ENCODE measurements around the gene LENG8. TPM values are rescaled to one million over a fixed set of nuclear protein-coding genes. Genes with fewer than 3 reads are reported as not detected.

LENG8 gene
- total RNA-seq, 5 donors from 2014 or later (not counting 1 experiment from before 2014, with no cell fraction given), result 506 to 622 (median 618) TPM

- peaks cover 14 to 30% of the 10 kb centered on the region in 2 donors for H3K27me3 Mint-ChIP-seq
- DNase-seq, result peak in 23 of 35 experiments; percentile 20 to 58 (median 32)
- no peaks in the 10 kb centered on the region for H3K9me3 Mint-ChIP-seq
- Histone ChIP-seq H3K27ac (ENCODE audit: low read length) (no peak overlapping the region), H3K9me3 (no peaks in the 10 kb centered on the region), H3K27me3 (replicated peaks in 1 of 2; ENCODE audit: control insufficient read depth in 2 of 2, extremely low read depth in 1 of 2, insufficient read depth in 2 of 2, low read length in 1 of 2) (peaks cover 2 to 51% of the 10 kb centered on the region in 2 experiments), H3K4me3 (ENCODE audit: control insufficient read depth in 1 of 2, extremely low read depth in 1 of 2, low read length in 1 of 2) (peak overlapping the region in 1 of 2 donors; percentile 31), H3K4me1 (ENCODE audit: control insufficient read depth in 1 of 2, extremely low read depth in 1 of 2, insufficient read depth in 2 of 2, low read length in 2 of 2) (peaks cover 0 to 34% of the 10 kb centered on the region in 2 experiments), H3K36me3 (ENCODE audit: control insufficient read depth in 2 of 2, extremely low read depth in 1 of 2, insufficient read depth in 1 of 2, low read length in 1 of 2) (no peaks in the 10 kb centered on the region)
- H3K36me3 Mint-ChIP-seq, result no peaks in the 10 kb centered on the region
- peak overlapping the region; percentile 9 to 64 (median 41) for H3K4me3 Mint-ChIP-seq
- no peak overlapping the region for H3K27ac Mint-ChIP-seq
- CTCF ChIA-PET, result no interaction called here
- H3K4me1 Mint-ChIP-seq, result peaks cover 19 to 28% (median 19%) of the 10 kb centered on the region in 3 donors
- ATAC-seq (replicated peaks in 1 of 4), result peak; percentile 71 to 91 (median 78)
- 9% methylated on average over 27 of the region's 43 CpGs for WGBS (ENCODE audit: insufficient coverage)
- POLR2A ChIA-PET, result interaction anchor here in 1 of 2 donors (0.6 kb wide), 1 partner anchor 1754 kb away, joined by 5 read pairs; no protein-coding TSS in a partner anchor
Observed at GRCh38 chr19:54430306-54431254, 18.4 kb upstream of the LENG8 start.

GRCh38 chr19:54431255-54431838 lies 17.7 kb upstream of the LENG8 start:
- H3K4me3 Mint-ChIP-seq, result peak overlapping the region in 1 of 3 donors; percentile 64
- ChIA-PET POLR2A (no interaction called here), CTCF (interaction anchor here in 1 of 2 donors (0.6 kb wide), 1 partner anchor 128 kb away, joined by 3 read pairs; no protein-coding TSS in a partner anchor)
- 40% methylated on average over 8 of the region's 11 CpGs for WGBS (ENCODE audit: insufficient coverage)
- no peaks in the 10 kb centered on the region for H3K9me3 ChIP-seq
- H3K4me1 Mint-ChIP-seq, result peaks cover 19 to 28% (median 19%) of the 10 kb centered on the region in 3 donors
- DNase-seq, result no peak
- H3K36me3 ChIP-seq (ENCODE audit: control insufficient read depth in 2 of 2, extremely low read depth in 1 of 2, insufficient read depth in 1 of 2, low read length in 1 of 2), result no peaks in the 10 kb centered on the region
- peaks cover 11 to 23% of the 10 kb centered on the region in 2 donors for H3K27me3 Mint-ChIP-seq
- H3K27ac Mint-ChIP-seq, result no peak overlapping the region
- peaks cover 2 to 44% of the 10 kb centered on the region in 2 experiments for H3K27me3 ChIP-seq (replicated peaks in 1 of 2; ENCODE audit: control insufficient read depth in 2 of 2, extremely low read depth in 1 of 2, insufficient read depth in 2 of 2, low read length in 1 of 2)
- ATAC-seq (replicated peaks in 1 of 4), result no peak
- H3K27ac ChIP-seq (ENCODE audit: low read length), result no peak overlapping the region
- H3K36me3 Mint-ChIP-seq, result no peaks in the 10 kb centered on the region
- no peak overlapping the region for H3K4me3 ChIP-seq (ENCODE audit: control insufficient read depth in 1 of 2, extremely low read depth in 1 of 2, low read length in 1 of 2)
- peaks cover 0 to 34% of the 10 kb centered on the region in 2 experiments for H3K4me1 ChIP-seq (ENCODE audit: control insufficient read depth in 1 of 2, extremely low read depth in 1 of 2, insufficient read depth in 2 of 2, low read length in 2 of 2)
- H3K9me3 Mint-ChIP-seq, result no peaks in the 10 kb centered on the region

- H3K27ac Mint-ChIP-seq, result no peak overlapping the region
- Histone ChIP-seq H3K4me3 (ENCODE audit: control insufficient read depth in 1 of 2, extremely low read depth in 1 of 2, low read length in 1 of 2) (no peak overlapping the region), H3K4me1 (ENCODE audit: control insufficient read depth in 1 of 2, extremely low read depth in 1 of 2, insufficient read depth in 2 of 2, low read length in 2 of 2) (peaks cover 0 to 34% of the 10 kb centered on the region in 2 experiments), H3K9me3 (no peaks in the 10 kb centered on the region), H3K27me3 (replicated peaks in 1 of 2; ENCODE audit: control insufficient read depth in 2 of 2, extremely low read depth in 1 of 2, insufficient read depth in 2 of 2, low read length in 1 of 2) (peaks cover 2 to 40% of the 10 kb centered on the region in 2 experiments), H3K27ac (ENCODE audit: low read length) (no peak overlapping the region), H3K36me3 (ENCODE audit: control insufficient read depth in 2 of 2, extremely low read depth in 1 of 2, insufficient read depth in 1 of 2, low read length in 1 of 2) (no peaks in the 10 kb centered on the region)
- H3K4me3 Mint-ChIP-seq, result no peak overlapping the region
- 83% methylated on average over 3 of the region's 10 CpGs for WGBS (ENCODE audit: insufficient coverage)
- peaks cover 19 to 31% (median 19%) of the 10 kb centered on the region in 3 donors for H3K4me1 Mint-ChIP-seq
- ATAC-seq (replicated peaks in 1 of 4) (no peak), DNase-seq (no peak)
- ChIA-PET CTCF (interaction anchor here in 1 of 2 donors (0.6 kb wide), 1 partner anchor 127 kb away, joined by 3 read pairs; no protein-coding TSS in a partner anchor), POLR2A (no interaction called here)
- no peaks in the 10 kb centered on the region for H3K36me3 Mint-ChIP-seq
- peaks cover 8 to 16% of the 10 kb centered on the region in 2 donors for H3K27me3 Mint-ChIP-seq
- no peaks in the 10 kb centered on the region for H3K9me3 Mint-ChIP-seq
Observed at GRCh38 chr19:54432144-54432738, 16.8 kb upstream of the LENG8 start.

GRCh38 chr19:54433697-54434096 lies 15.3 kb upstream of the LENG8 start:
- CTCF ChIA-PET, result no interaction called here

GRCh38 chr19:54434112-54434872 lies 14.7 kb upstream of the LENG8 start:
- DNase-seq (no peak), ATAC-seq (replicated peaks in 1 of 4) (no peak)
- POLR2A ChIA-PET, result no interaction called here
- Mint-ChIP-seq H3K4me3 (peak overlapping the region in 1 of 3 donors; percentile 53), H3K9me3 (no peaks in the 10 kb centered on the region), H3K27ac (no peak overlapping the region), H3K4me1 (peaks cover 21 to 33% (median 28%) of the 10 kb centered on the region in 3 donors), H3K27me3 (peaks cover 2 to 5% of the 10 kb centered on the region in 2 donors), H3K36me3 (no peaks in the 10 kb centered on the region)
- peaks cover 0 to 34% of the 10 kb centered on the region in 2 experiments for H3K4me1 ChIP-seq (ENCODE audit: control insufficient read depth in 1 of 2, extremely low read depth in 1 of 2, insufficient read depth in 2 of 2, low read length in 2 of 2)
- H3K36me3 ChIP-seq (ENCODE audit: control insufficient read depth in 2 of 2, extremely low read depth in 1 of 2, insufficient read depth in 1 of 2, low read length in 1 of 2), result peaks cover 0 to 4% of the 10 kb centered on the region in 2 donors
- no peaks in the 10 kb centered on the region for H3K9me3 ChIP-seq
- 88% methylated on average over 20 of the region's 23 CpGs for WGBS (ENCODE audit: insufficient coverage)
- CTCF ChIA-PET, result no interaction called here
- no peak overlapping the region for H3K4me3 ChIP-seq (ENCODE audit: control insufficient read depth in 1 of 2, extremely low read depth in 1 of 2, low read length in 1 of 2)
- no peak overlapping the region for H3K27ac ChIP-seq (ENCODE audit: low read length)
- H3K27me3 ChIP-seq (replicated peaks in 1 of 2; ENCODE audit: control insufficient read depth in 2 of 2, extremely low read depth in 1 of 2, insufficient read depth in 2 of 2, low read length in 1 of 2), result peaks cover 2 to 22% of the 10 kb centered on the region in 2 experiments

More at GRCh38 chr19:54433697-54434096, 15.3 kb upstream of the LENG8 start:
- Mint-ChIP-seq H3K4me1 (peaks cover 21 to 31% (median 23%) of the 10 kb centered on the region in 3 donors), H3K27me3 (peaks cover 5 to 10% of the 10 kb centered on the region in 2 donors), H3K27ac (no peak overlapping the region), H3K4me3 (no peak overlapping the region), H3K36me3 (no peaks in the 10 kb centered on the region), H3K9me3 (no peaks in the 10 kb centered on the region)
- Histone ChIP-seq H3K27me3 (replicated peaks in 1 of 2; ENCODE audit: control insufficient read depth in 2 of 2, extremely low read depth in 1 of 2, insufficient read depth in 2 of 2, low read length in 1 of 2) (peaks cover 2 to 28% of the 10 kb centered on the region in 2 experiments), H3K27ac (ENCODE audit: low read length) (no peak overlapping the region), H3K4me1 (ENCODE audit: control insufficient read depth in 1 of 2, extremely low read depth in 1 of 2, insufficient read depth in 2 of 2, low read length in 2 of 2) (peaks cover 0 to 34% of the 10 kb centered on the region in 2 experiments), H3K36me3 (ENCODE audit: control insufficient read depth in 2 of 2, extremely low read depth in 1 of 2, insufficient read depth in 1 of 2, low read length in 1 of 2) (peaks cover 0 to 4% of the 10 kb centered on the region in 2 donors), H3K4me3 (ENCODE audit: control insufficient read depth in 1 of 2, extremely low read depth in 1 of 2, low read length in 1 of 2) (no peak overlapping the region), H3K9me3 (no peaks in the 10 kb centered on the region)
- WGBS (ENCODE audit: insufficient coverage), result no CpG with 5 or more reads among the region's 5 CpGs
- POLR2A ChIA-PET, result interaction anchor here in 1 of 2 donors (0.6 kb wide), 1 partner anchor 28 kb away, joined by 3 read pairs; no protein-coding TSS in a partner anchor
- DNase-seq (no peak), ATAC-seq (replicated peaks in 1 of 4) (no peak)

Data from T-cell (primary cell).